Kidney (tissue), 14 donors: ENCODE data around the gene SART1. TPM values are rescaled to one million over a fixed set of nuclear protein-coding genes. Genes with fewer than 3 reads are reported as not detected.

ENCODE experiments used
- DNase-seq, 5 donors: peaks; one replicate each; pipeline ENCODE4 v3.0.0-alpha.2; 2013 to 2020
- FAIRE-seq: peaks from 2 replicates; lab custom pipeline; 2012; peaks lifted over from hg19 to GRCh38; lab: Jason Lieb, UNC
- H3K27ac ChIP-seq, 2 donors: one replicate each; pipeline ENCODE4 v1.7.0; 2013; ENCODE audit warnings: low read depth in 2 of 2, low read length in 2 of 2, inconsistent platforms in 1 of 2
- H3K27me3 ChIP-seq: one replicate; pipeline ENCODE4 v1.7.1; 2013; ENCODE audit warnings: low read length, inconsistent platforms; ENCODE audit not compliant: control insufficient read depth, insufficient read depth
- H3K36me3 ChIP-seq, 3 donors: one replicate each; pipeline versions ENCODE4 v1.7.0 to v1.7.1; 2013; ENCODE audit warnings: low read length in 3 of 3, control low read depth in 1 of 3, inconsistent platforms in 1 of 3; ENCODE audit not compliant: insufficient read depth in 3 of 3, control insufficient read depth in 2 of 3
- H3K4me1 ChIP-seq, 3 donors: one replicate each; pipeline versions ENCODE4 v1.7.0 to v1.7.1; 2013; ENCODE audit warnings: low read length in 3 of 3, inconsistent platforms in 1 of 3, low read depth in 1 of 3; ENCODE audit not compliant: control insufficient read depth in 2 of 3, insufficient read depth in 2 of 3
- H3K4me3 ChIP-seq, 3 donors: one replicate each; pipeline versions ENCODE4 v1.7.0 to v1.8.1; 2013; ENCODE audit warnings: low read length in 3 of 3, control low read depth in 1 of 3, inconsistent platforms in 1 of 3
- H3K9ac ChIP-seq, 3 donors: one replicate each; pipeline versions ENCODE4 v1.7.0 to v1.7.1; 2013; ENCODE audit warnings: low read length in 3 of 3, control low read depth in 1 of 3, inconsistent platforms in 1 of 3
- H3K9me3 ChIP-seq, 3 donors: one replicate each; pipeline versions ENCODE4 v1.7.0 to v1.7.1; 2013; ENCODE audit warnings: low read length in 3 of 3, control low read depth in 1 of 3, inconsistent platforms in 1 of 3; ENCODE audit not compliant: control insufficient read depth in 2 of 3, insufficient read depth in 1 of 3
- CTCF ChIP-seq: IDR thresholded peaks from 3 replicates; pipeline ENCODE4 v1.5.1; 2012; ENCODE audit warnings: mild to moderate bottlenecking, moderate library complexity, borderline replicate concordance; ENCODE audit not compliant: insufficient read depth; ENCODE audit errors: extremely low read depth
- intact Hi-C: fragments of 100-400 bp; cut with DNase I; formaldehyde crosslinking; loops from one replicate; pipeline ENCODE4 v1.11.1; 2022
- polyA plus RNA-seq: library from polyadenylated mRNA; stranded (reverse); fragments of 350-450 nt; fragmentation: Illumina TruSeq; extraction: RNeasy Lipid Tissue Mini Kit (QIAGEN cat#74804); gene quantifications from one replicate; pipeline ENCODE4 v1.2.3, GENCODE V29; 2014; ENCODE audit warnings: low read depth, low replicate concordance; ENCODE audit not compliant: insufficient read depth
- total RNA-seq: library from RNA; stranded (reverse); fragmentation: NEBNext Ultra II Directional; extraction: Animal tissue kit (Norgen Biotek cat#: 25700); gene quantifications from one replicate; pipeline ENCODE4 v1.2.1, GENCODE V29; 2021
- donor health status: control.
- donor health status: control.
- donor health status: control.
- donor health status: control.
- donor health status: control.
- donor health status: DM: yes; HTN: yes; CAD: no.
- donor health status: Normal renal cell carcinoma (clear cell type).

Gene SART1
- total and polyA plus RNA-seq, 2 donors from 2014 or later, result 48.6 to 48.7 TPM

DNA sequence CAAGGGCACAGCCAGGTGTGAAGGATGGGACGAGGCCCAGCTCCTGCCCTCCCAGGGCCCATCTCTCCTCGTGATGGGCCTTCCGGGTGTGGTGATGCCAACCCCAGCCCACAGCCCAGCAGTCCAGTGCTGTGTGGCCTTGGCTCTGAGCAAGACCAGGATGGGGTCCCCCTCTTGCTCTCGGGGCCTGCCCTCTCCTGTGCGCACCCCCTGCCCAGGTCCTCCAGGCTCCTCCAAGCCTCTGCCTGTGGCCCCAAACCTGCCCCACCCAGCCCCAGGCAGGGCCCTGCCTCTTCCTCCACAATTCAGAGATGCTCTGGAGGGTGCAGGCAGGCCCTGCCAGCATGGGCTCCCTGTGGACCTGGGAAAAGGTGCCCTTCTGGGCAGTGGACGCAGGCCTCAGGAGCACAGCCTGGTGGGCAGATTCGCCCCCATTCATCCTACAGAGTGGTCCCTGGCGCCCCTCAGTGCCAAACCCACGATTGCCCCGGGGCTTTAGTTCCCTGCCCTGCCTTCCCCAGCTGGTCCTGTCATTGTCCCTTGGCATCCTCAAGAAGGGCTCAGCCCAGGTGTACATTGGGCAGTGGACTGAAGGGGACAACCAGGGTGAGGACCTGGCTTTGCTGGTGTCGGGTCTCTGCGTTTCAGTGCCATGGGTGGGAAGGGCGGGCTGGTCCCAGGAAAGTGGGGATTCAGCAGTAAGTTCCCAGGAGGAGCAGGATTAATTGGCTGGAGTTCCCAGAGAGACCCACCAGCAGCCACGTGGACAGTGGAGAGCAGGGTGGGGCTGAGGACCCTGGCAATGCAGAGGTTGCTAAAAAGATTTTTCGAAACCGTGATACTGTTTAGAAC, 20.7 kb downstream of the SART1 start:
- Histone ChIP-seq H3K9me3 (no peaks in the 10 kb centered on the region), H3K4me1 (no peaks in the 10 kb centered on the region), H3K27ac (no peak overlapping the region), H3K9ac (no peak overlapping the region), H3K27me3 (no peaks in the 10 kb centered on the region), H3K4me3 (no peak overlapping the region), H3K36me3 (peaks cover 0 to 16% (median 0%) of the 10 kb centered on the region in 3 donors)
- FAIRE-seq (no peak), DNase-seq (peak in 1 of 5 donors; percentile 59)
- intact Hi-C loops, result loop anchor here (10.0 kb wide), 1 partner anchor 97 kb away; the partner anchor contains the start of gene FIBP
- TF ChIP-seq CTCF, result no peak

- FAIRE-seq, result no peak
- TF ChIP-seq CTCF, result no peak
- intact Hi-C loops, result loop anchor here (10.0 kb wide), 1 partner anchor 98 kb away; the partner anchor contains the start of gene FIBP
Measured at GRCh38 chr11:65982824-65983588, 21.5 kb downstream of the SART1 start.

DNA sequence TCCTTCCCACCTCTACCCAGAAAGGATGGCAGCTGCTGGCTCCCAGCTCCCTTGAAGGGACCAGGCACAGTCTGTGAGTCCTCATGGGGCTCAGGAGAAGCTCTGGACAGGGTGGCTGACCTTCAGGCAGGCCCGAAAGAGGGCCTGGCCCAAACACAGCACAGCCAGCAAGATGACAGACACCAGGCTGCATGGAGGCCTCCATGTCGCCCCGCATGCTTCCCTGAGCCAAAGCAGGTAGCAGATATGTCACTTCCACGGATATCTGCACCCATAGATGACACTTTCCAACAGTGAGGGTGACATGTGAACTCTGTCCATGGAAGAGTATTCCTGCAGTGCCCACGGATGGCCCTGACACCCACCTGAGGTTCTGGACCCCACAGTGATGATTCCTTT, 22.1 kb downstream of the SART1 start:
- no peak for TF ChIP-seq CTCF
- intact Hi-C loops, result loop anchor here (10.0 kb wide), 1 partner anchor 99 kb away; the partner anchor contains the start of gene FIBP
- Histone ChIP-seq H3K36me3 (peaks cover 0 to 8% (median 0%) of the 10 kb centered on the region in 3 donors), H3K4me1 (no peaks in the 10 kb centered on the region), H3K9ac (no peak overlapping the region), H3K27ac (no peak overlapping the region), H3K4me3 (no peak overlapping the region), H3K9me3 (no peaks in the 10 kb centered on the region), H3K27me3 (no peaks in the 10 kb centered on the region)
- FAIRE-seq (no peak), DNase-seq (peak in 1 of 5 donors; percentile 33)

More at GRCh38 chr11:65982824-65983588, 21.5 kb downstream of the SART1 start:
- H3K9me3 ChIP-seq, result no peaks in the 10 kb centered on the region
- H3K27ac ChIP-seq, result no peak overlapping the region
- H3K36me3 ChIP-seq, result peaks cover 0 to 8% (median 0%) of the 10 kb centered on the region in 3 donors
- H3K9ac ChIP-seq, result no peak overlapping the region
- no peaks in the 10 kb centered on the region for H3K4me1 ChIP-seq
- peak in 1 of 5 donors; percentile 37 for DNase-seq
- H3K27me3 ChIP-seq, result no peaks in the 10 kb centered on the region
- no peak overlapping the region for H3K4me3 ChIP-seq
